NCI-H2029 treated with DMSO at 0.1 percent for 48 hours (cell line): ENCODE measurements around the gene WNT2B.

Experiments
- DNase-seq: peaks from one replicate; lab custom pipeline; 2025; lab: John Stamatoyannopoulos, UW

Gene WNT2B

GRCh38 chr1:112504661-112505399 lies 3.9 kb upstream of the WNT2B start:
- DNase-seq: no peak

- no peak for DNase-seq
Measured at GRCh38 chr1:112505400-112505785, 3.4 kb upstream of the WNT2B start.

- no peak for DNase-seq
Measured at GRCh38 chr1:112505878-112506277, 2.9 kb upstream of the WNT2B start.

GRCh38 chr1:112506306-112506705 lies 2.5 kb upstream of the WNT2B start:
- no peak for DNase-seq

DNA sequence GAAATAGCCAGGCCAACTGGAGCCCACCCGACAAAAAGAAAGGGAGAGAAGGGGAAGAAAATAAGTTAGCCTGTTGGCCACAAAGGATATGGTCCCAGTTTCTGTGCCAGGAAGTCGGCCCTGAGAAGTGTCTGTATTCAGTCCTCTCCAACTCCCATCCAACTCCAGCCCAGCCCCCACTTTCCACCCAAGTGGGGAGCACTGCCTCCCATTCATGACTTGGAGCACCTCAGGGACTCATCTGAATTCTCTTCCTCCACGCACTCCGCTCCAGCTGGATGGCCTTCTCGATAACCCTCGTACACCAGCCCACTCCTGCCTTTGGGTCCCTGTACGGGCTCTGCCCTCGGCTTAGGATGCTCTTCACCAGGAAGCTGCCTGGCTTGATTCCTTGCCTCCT lies 2.0 kb upstream of the WNT2B start:
- DNase-seq: no peak

DNA sequence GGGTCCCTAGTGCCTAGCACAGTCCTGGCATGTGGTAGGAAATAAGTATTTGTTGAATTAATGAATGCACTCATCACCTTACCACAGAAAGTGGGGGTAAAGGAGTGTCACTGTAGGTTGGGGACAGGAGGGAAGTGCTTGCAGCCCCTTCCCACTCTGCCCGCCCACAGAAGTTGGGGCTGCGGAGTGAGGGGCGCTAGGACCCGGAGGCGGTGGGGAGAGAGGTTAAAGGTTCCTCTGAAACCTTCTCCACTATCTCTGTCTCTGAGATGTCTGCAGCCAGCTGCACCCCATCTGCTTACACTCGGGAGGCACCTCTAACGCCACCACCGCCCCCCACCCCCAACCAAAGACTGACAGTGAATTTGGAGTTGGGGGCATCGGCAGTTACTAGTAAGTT lies 1.4 kb upstream of the WNT2B start:
- no peak for DNase-seq

DNA sequence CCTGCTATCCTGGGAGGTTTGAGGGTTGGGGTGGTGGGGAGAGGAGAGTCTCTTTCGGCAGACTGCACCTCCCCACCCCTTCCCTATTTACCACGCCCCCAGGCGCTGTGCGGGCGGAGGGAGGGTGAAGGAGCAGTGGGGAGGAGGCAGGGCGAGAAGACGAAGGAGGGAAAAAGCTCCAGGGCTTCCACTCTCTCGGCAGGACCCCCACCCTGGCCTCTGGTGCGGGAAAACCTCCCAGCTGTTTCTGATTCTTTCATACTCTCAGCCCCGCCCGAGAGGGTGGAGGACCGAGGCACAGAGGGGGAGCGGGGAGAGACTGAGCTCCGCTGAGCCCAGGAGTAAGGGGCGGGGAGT lies 866 bp upstream of the WNT2B start:
- no peak for DNase-seq

- DNase-seq: no peak
Measured at GRCh38 chr1:112509005-112509659, 367 bp downstream of the WNT2B start.

DNA sequence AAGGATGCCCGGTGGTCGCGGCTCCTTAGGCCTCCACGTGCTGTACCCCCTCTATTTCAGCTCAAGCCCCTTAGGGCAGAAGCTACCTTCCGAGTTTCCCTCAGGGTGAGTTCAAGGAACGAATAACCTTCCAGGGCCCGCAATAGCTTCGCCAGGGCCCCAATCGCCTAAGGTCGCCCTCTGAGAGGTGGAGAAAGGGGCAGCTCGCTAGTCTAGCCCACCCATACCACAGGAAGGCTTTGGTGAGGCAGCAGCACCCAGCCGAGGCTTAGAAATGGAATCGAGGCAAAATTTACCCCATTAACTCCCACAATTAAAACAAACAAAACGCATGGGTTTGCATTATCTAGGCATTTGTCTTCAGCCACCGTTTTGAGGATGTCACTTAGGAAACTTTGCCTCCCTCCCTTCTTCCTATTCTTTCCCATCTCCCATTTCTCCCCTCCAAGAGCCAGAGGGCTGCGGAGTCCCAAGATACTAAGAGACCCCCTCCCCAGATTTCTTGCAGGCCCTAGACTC lies 954 bp downstream of the WNT2B start:
- no peak for DNase-seq

- DNase-seq: no peak
Measured at GRCh38 chr1:112510340-112510739, 1.6 kb downstream of the WNT2B start.

GRCh38 chr1:112511897-112512296 lies 3.1 kb downstream of the WNT2B start:
- DNase-seq: no peak

DNA sequence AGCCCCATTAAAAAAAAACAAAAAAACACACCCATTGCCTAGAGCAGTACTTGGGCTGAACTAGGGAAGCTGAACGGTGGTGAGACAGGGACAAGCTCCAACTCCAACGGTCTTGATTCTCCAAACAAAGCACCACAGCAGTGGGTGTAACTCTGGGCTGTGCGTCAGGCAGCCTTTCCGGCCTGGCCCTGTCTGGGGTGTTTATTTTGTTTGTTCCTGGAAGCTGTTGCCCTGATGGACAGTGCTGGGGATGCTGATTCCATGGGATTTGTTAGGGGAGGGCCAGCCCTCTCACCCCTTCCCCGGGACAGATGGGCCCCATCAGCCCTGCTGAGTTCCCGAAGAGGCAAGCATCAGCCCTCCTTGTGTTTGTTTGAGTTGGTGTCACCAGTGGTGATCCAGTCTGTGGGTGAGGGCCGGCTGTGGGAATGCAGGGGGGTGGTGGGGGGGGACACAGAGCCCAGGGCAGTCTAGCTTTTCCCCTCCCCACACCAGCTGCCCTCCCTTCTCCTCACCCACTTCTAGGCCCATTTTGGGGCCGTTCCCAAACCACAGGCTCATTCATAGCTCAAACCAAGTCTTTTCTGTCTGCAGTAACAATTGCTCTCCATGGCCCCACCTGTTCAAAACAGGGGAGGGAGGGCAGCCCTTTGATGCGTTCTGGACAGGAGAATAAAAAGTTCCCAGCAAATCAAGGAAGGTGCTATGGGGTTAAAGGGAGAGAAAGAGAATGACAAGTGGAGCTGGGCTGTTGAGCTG lies 4.5 kb downstream of the WNT2B start:
- DNase-seq: no peak

- no peak for DNase-seq
Measured at GRCh38 chr1:112514901-112515300, 6.1 kb downstream of the WNT2B start.

DNA sequence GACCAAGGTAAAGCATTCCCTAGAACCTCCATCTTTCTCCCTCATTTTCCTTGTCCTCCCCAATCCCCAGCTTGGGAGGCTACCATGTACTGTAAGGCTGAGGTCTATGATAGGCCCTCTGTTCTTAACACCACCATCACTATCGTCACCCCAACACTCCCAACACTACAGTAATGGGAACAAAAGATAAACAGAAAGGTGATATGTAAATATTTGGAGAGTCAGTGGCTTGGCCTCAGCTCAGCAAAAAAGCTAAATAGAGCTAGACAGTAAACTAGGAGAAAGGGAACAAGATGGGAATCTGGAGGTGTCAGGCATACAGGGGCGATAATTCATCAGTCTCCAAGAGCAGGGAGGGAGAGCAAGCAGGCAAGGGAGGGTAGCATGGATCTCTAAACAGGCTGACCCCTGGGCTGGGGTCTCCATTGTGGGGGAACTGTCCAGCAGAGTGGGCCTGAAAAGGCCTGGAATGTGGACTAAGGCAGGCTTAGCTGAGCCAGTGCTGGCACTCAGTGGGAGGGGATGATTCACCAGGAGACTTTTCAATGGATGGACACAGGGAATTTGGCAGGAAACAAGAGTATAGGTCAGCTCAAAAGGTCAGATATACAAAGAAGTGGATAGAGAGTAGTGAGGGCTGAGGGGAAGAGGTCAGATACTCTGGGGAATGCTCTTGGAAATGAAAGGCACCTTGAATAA lies 6.7 kb downstream of the WNT2B start:
- no peak for DNase-seq

DNA sequence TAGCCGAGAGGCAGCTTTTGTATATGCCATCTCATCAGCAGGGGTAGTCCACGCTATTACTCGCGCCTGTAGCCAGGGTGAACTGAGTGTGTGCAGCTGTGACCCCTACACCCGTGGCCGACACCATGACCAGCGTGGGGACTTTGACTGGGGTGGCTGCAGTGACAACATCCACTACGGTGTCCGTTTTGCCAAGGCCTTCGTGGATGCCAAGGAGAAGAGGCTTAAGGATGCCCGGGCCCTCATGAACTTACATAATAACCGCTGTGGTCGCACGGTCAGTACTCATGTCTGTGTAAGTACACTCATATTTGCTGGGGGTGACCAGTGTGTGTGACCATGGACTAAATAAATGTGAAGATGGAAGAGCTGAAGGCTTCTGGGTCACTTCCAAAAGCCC lies 7.4 kb downstream of the WNT2B start:
- no peak for DNase-seq

DNA sequence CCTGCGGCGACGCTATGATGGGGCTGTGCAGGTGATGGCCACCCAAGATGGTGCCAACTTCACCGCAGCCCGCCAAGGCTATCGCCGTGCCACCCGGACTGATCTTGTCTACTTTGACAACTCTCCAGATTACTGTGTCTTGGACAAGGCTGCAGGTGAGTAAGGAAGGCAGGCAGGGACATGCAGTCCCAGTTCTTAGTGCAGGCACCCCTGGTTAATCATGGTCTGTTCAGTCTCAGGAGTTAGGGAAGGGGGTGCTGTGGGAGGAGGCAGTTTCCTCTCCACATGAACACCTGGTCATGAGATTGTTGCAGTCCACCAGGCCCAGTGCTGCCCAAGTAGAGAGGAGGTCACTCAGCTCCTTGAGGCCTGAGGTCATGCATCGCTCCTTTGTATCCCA lies 8.5 kb downstream of the WNT2B start:
- no peak for DNase-seq

DNA sequence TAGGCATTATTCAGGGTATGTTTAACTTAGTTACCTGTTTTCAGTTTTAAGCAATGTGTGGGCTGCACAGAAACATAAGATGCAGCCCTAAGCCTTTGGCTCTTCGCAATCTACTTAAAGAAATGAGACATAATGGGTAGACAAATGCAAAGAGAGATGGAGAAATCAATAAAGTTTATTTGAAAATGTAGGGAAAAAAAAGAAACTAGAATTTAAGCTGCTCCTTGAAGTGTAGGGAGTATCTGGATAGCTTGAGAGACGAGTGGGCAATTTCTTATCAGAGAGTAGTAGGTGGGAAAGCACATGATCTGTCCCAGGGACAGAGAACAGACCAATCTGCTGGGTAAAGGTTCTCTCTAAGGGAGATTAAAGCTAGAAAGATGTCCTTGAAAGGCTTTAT lies 8.9 kb downstream of the WNT2B start:
- no peak for DNase-seq

DNA sequence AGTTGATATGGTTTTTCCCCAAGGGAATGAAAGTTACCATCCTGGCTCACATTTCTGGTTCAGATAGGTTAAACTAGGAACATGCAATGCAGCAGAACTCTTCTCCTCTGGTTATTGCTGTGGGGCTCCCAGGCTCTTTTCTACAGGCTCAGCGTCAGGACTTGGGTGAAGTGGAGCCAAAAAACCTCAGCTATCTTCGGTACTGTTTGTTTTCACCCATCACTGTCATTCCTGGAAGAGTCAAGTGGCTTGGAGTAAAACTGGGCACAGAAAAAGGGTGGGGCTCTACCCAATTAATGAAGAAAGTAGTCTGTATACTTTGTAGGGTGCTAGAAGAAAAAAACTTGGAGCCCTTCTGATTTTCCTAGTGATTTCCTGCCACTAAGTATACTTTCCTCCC lies 9.4 kb downstream of the WNT2B start:
- no peak for DNase-seq

- no peak for DNase-seq
Measured at GRCh38 chr1:112520166-112520565, 11.4 kb downstream of the WNT2B start.

DNA sequence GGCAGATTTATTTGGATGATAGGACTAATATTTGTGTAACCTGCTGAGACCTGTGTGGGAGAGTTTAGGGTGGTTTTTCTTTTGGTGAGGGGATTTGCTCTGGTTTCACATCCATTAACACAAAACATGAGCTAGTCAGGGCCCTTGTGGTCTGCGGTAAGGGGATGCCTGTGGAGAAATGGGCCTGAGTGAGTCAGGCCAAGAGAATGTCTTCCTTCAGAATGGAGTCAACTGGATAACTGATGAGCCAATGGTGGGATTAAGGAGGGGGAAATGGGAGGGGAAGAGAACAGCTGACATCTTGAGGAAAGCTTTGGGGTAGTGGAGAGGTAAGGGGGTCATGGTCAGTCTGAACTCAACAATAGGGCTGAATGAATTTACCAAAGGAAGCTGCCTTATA lies 13.9 kb downstream of the WNT2B start:
- DNase-seq: no peak

GRCh38 chr1:112524251-112524650 lies 15.5 kb downstream of the WNT2B start:
- no peak for DNase-seq

DNA sequence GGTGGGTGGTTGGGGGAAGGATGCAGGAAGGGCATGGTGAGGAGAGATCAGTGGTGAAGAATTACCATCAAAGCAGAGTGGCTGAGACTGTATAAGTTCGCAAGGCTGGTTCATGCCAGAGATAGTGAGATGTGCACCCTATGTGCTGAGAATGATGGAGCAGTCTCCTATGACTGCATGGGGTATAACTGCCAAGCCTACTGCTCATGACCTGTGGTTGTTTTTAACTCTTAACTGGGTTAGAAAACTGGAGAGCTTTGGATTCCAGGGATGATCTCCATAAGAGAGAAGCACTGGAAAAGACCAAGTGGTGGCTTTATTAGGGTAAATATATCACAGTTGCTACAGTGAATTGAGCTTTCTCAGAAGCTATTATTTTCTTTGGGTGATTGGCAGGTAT lies 16.2 kb downstream of the WNT2B start:
- DNase-seq: no peak
